GM19397 (cell line): ENCODE data around the gene AMBP.

Source experiments
- ATAC-seq: cut with Tn5 transposase; IDR thresholded peaks from one replicate; pipeline ENCODE4 v1.9.1; 2021; ENCODE audit warnings: mild to moderate bottlenecking, moderate library complexity; ENCODE audit not compliant: unreplicated experiment

The AMBP gene

GRCh38 chr9:114033397-114034103, 44.5 kb downstream of the AMBP start:
- no peak for ATAC-seq

- ATAC-seq = no peak
Measured at GRCh38 chr9:114031948-114032840, 45.9 kb downstream of the AMBP start.

- no peak for ATAC-seq
Measured at GRCh38 chr9:114031037-114031630, 47.0 kb downstream of the AMBP start.

- no peak for ATAC-seq
Measured at GRCh38 chr9:114030364-114030763, 47.7 kb downstream of the AMBP start.

- no peak for ATAC-seq
Measured at GRCh38 chr9:114029311-114030170, 48.6 kb downstream of the AMBP start.

- ATAC-seq = no peak
Measured at GRCh38 chr9:114028646-114029045, 49.5 kb downstream of the AMBP start.

GRCh38 chr9:114027863-114028465, 50.1 kb downstream of the AMBP start:
- no peak for ATAC-seq

- no peak for ATAC-seq
Measured at GRCh38 chr9:114027159-114027862, 50.8 kb downstream of the AMBP start.

GRCh38 chr9:114026335-114026734, 51.8 kb downstream of the AMBP start:
- no peak for ATAC-seq

- no peak for ATAC-seq
Measured at GRCh38 chr9:114025760-114026159, 52.3 kb downstream of the AMBP start.

GRCh38 chr9:114025196-114025753, 52.8 kb downstream of the AMBP start:
- no peak for ATAC-seq

- no peak for ATAC-seq
Measured at GRCh38 chr9:114023961-114024360, 54.1 kb downstream of the AMBP start.

GRCh38 chr9:114021578-114021977, 56.5 kb downstream of the AMBP start:
- no peak for ATAC-seq

GRCh38 chr9:114017741-114018715, 60.1 kb downstream of the AMBP start:
- no peak for ATAC-seq

- ATAC-seq = no peak
Measured at GRCh38 chr9:114016629-114017423, 61.3 kb downstream of the AMBP start.

- no peak for ATAC-seq
Measured at GRCh38 chr9:114016101-114016500, 62.0 kb downstream of the AMBP start.

- ATAC-seq = no peak
Measured at GRCh38 chr9:114015607-114016006, 62.5 kb downstream of the AMBP start.
